ENCODE results near the gene SS18L1.
"Not testable (repeated sequence)": the region's sequence is repeated elsewhere in the genome, so short reads cannot be mapped to it uniquely, and the experiment has no call there.

SS18L1 gene

DNA sequence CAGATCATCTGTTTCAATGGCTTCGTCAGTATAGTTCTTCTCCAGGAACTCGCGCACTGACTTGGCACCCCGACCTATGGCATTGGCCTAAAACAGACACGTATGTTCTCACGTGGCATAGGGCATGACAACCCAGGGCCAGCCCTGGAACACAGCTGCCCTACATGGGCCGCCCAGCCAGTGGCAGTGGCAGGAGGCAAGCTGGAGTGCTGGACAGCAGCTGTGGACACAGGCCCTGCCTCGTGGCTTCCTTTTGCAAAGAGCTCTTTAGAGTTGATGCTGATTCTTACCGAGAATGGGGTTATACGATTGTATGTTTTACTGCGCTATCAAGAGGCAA is 5.4 kb upstream of the SS18L1 start:
- no peak for DNase-seq

DNA sequence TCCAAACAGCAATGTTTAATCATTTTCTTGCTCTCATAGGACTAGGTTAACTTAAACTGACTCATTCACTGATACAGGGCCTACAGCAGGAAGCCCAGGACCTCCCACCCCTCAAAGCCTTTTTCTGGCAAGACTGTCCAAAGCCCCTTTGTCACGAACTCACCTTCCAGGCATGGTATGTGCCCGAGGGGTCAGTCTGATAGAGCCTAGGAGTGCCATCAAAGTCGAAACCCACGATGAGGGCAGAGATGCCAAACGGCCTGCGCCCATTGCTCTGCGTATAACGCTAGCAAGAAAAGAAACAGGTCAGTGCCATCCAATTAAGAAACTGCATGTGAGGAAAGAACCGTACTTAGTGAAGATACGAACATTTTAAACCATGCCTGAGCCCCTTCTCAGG is 4.7 kb upstream of the SS18L1 start:
- DNase-seq: no peak

GRCh38 chr20:62139636-62140035 is 3.9 kb upstream of the SS18L1 start:
- DNase-seq: no peak

DNA sequence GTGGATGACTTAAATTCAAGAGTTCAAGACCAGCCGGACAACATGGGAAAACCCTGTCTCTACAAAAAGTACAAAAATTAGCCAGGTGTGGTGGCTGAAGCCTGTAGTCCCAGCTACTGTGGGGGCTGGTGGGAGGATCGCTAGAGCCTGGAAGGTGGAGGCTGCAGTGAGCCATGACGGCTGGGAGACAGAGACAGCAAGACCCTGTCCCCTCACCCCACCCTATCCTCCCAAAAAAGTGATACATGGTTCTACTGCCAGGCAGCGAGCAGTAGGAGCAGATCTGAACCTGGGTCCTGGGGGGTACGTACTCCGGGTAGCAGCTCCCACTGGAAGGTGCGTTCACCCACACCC is 2.5 kb upstream of the SS18L1 start:
- DNase-seq: no peak

- peak in 3 of 6 experiments; percentile 13 to 23 (median 17) for DNase-seq
Observed at GRCh38 chr20:62141397-62142251, 1.9 kb upstream of the SS18L1 start.

GRCh38 chr20:62142252-62143080 is 1.1 kb upstream of the SS18L1 start:
- peak in 1 of 6 experiments; percentile 27 for DNase-seq

DNA sequence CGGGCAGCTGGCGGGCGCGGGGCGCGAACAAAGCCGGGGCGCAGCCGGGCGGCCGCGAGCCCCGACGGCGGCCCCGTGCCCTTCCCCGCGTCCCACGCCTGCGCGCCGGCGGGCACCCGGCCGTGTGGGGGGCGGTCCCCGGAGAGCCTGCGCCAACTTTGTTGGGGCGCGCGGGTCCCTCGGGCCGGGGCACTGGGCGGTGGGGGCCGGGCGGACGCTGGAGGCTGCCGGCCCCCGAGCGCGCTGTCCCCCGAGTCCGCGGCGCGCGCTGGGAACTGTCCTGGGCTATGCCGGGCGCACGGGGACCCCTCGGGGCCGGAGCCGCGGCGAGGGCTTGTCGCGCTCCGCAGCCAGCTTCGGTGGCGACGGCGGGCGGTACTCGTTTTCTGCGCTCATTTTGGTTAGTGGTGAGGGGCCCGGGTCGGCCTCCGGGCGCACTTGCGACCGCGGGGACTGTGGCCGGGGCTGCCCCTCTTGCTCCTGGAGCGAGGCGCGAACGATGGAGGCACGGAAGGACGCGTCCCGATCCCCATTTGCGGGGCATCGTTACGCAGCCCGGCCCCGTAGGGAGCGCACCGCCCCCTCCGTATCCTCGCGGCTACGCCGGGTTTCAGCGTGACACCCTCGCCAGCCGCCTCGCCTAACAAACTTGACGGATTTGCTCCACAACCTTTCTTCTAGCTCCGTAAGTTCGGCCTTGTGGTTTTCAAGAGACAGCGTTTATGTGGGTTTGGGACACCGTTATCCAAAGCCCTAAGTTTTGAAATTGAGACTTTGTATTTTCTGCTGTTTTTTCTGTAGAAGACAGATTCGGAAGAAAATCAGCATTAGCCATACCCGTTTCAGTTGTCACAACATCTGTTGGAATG is 622 bp downstream of the SS18L1 start:
- peak; percentile 14 to 45 (median 34) for DNase-seq

DNA sequence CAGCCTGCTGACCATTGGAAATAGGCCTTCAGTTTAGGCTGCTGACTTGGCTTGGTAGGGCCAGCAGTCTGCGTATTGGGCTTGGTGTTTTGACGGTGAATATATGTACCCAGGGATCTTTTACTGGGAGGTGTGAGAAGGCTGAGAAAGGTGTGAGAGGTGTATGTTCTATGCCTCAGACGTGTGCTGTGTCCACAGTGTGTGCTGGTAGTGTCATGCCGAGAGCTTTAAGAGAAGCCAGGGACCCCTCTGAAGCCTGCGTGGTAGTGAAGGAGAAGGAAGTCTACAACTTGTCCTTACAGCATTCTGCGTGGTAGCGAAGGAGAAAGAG is 2.1 kb downstream of the SS18L1 start:
- DNase-seq: no peak

DNA sequence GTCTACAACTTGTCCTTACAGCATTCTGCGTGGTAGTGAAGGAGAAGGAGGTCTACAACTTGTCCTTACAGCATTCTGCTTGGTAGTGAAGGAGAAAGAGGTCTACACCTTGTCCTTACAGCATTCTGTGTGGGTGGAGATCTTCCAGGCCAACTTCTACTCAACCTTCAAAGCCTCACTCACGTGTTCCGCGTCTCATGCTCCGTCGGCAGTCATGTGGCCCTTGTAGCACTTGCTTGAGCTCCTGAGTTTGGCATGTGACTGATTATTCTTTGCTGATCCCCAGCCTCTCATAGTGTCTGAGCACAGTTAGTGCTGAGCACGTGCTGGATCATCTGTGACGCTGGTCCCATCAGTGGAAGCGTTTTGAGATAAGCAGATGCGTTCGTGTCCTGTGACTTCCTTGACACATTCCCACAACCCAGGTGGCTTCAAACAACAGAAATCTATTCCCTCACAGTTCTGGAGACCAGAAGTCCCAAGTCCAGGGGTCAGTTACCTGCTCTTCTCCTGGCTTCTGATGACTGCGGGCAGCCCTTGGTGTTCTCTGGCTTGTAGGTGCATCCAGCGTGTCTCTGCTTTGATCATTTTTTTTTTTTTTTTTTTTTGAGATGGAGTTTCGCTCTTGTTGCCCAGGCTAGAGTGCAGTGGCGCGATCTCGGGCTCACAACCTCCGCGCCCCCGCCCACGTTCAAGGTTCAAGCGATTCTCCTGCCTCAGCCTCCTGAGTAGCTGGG is 2.6 kb downstream of the SS18L1 start:
- no peak for DNase-seq

GRCh38 chr20:62147125-62147524 is 3.6 kb downstream of the SS18L1 start:
- DNase-seq: no peak

DNA sequence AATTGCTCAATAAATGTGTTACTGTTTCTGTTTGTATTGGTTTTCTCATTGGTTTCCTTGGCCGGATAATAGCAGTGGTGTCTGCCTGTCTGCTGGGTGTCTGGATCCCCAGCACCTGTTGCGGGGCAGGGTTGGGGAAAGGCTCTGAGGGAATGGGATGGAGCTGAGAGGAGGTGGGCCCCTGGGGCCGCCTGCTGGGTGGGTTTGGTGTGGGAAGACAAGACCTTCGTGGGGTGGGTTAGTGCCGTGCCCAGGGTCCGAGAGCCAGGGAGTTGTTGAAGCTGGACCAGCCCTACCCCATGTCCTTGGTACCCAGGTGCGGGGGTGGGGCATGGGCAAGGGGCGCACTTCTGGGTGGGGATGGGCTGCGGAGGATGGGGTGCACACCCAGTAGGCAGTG is 4.0 kb downstream of the SS18L1 start:
- DNase-seq: no peak

GRCh38 chr20:62148383-62148782 is 4.8 kb downstream of the SS18L1 start:
- not testable (repeated sequence) for DNase-seq

- DNase-seq: no peak
Observed at GRCh38 chr20:62148908-62149314, 5.3 kb downstream of the SS18L1 start.

DNA sequence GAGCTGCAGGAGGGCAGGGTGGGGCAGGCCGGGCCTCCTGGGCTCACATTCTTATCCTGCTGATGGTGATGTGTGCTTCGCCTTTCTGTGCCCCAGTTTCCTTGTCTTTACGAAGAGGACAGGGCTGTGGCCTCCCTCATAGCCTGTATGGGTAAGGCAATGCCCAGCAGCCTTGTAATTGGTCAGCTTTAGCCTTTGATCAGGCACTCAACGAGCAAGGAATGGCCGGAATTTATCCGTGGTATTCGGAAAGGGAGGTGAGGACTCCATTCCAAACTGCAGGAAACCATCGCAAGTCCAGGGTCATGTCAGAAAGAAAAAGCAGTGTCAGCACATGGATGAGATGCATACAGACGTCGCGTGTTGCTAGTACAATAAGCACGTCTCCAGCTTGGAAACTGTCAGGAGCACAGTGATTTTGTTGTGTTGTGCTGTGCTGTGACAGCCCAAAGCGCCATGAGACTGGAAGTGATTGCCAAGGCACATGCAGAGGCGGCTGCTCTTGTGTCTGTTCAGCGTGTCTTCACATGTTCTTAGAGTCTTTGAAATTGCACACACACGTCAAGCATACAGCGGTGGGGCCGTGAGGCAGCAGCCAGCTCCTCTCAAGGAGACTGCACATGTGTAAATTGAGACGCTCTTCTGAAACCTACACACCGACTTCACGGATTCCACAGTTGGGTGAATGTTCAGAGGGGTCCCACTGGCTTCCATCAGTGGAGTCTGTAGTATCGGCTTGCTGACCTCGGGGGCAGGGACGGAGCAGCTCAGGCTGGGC is 6.2 kb downstream of the SS18L1 start:
- DNase-seq: no peak

DNA sequence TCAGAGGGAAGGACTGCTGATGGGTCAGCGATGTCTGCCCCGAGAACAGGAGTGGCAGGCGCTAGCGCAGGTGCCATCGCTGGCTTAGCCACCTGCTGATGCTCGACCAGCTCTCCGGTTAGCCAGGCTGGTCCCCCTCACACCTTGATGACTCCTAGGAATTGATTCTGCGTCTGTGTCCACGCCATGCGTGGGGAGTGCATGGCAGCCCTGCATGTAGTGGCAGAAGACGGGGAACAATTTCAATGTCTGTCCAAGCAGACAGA is 6.7 kb downstream of the SS18L1 start:
- no peak for DNase-seq

GRCh38 chr20:62151225-62151624 is 7.7 kb downstream of the SS18L1 start:
- no peak for DNase-seq

- DNase-seq: no peak
Observed at GRCh38 chr20:62151835-62152364, 8.3 kb downstream of the SS18L1 start.

GRCh38 chr20:62155428-62156253 is 12.1 kb downstream of the SS18L1 start:
- DNase-seq: no peak

DNA sequence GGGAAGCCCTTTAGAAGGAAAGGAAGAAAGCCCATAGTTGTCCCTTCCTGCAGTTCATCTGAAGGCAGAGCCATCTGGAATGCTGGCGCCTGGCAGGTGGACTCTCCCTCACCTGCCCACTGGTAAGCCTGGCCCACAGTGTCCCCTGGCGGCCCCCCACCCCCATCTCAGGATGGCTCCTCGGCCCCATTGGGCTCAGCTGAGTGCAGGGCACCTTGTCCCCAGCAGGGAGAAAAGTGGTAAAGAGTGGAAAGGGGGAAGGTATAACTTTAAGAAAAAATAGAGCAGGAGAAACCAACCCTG is 12.6 kb downstream of the SS18L1 start:
- DNase-seq: no peak

DNA sequence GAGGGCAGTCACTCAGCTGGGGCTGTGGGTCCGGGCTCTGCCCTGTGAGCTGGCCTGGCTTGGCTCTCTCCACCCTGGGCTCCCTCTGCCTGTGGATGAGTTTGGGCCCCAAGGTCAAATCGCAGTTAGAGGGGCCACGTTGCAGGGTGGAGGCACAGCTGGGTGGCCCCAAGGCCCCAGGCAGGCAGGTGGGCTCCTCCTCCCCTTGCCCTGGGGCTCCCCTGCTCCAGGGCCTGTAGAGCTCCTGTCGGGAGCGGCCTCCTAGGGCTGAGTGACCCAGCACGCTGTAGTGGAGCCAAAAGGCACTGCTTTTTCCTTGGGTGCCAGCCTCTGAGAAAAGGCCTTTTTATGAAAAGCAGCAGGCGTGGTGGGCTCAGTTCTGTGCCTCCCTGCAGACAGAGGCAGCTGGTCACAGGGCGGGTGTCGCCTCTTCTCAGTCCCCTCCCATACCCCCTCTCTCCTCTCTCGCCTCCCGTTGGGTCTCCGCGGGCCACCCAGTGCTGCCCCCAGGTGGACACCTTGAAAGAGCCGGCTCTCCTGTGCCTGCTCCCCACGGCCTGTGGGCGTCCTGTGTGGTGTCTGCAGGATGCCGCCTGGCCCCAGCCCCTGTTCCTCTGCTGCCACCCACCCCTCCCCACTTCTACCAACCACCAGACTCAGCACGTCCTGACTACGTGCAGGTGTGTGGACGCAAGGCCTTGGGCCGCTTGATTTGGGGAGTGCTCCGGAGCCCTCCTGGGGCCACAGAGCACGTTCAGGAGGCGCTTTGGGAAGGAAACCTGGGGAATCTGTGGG is 13.2 kb downstream of the SS18L1 start:
- DNase-seq: peak; percentile 43 to 71 (median 62)

Measured in stimulated activated naive CD4-positive, alpha-beta T cell (primary cell).